SH-SY5Y (cell line): ENCODE data around the gene OSBPL2.

ENCODE experiments used
- GATA2 ChIP-seq: IDR thresholded peaks from 2 replicates; pipeline ENCODE4 v1.6.1; 2011; ENCODE audit warnings: mild to moderate bottlenecking, low read depth, low read length
- GATA3 ChIP-seq: IDR thresholded peaks from 2 replicates; pipeline ENCODE4 v1.6.1; 2011; ENCODE audit warnings: low read depth, mild to moderate bottlenecking, low read length, moderate library complexity

Gene OSBPL2

GRCh38 chr20:62214067-62214466 is 24.3 kb upstream of the OSBPL2 start:
- no peak for TF ChIP-seq GATA3
- TF ChIP-seq GATA2, result no peak

DNA sequence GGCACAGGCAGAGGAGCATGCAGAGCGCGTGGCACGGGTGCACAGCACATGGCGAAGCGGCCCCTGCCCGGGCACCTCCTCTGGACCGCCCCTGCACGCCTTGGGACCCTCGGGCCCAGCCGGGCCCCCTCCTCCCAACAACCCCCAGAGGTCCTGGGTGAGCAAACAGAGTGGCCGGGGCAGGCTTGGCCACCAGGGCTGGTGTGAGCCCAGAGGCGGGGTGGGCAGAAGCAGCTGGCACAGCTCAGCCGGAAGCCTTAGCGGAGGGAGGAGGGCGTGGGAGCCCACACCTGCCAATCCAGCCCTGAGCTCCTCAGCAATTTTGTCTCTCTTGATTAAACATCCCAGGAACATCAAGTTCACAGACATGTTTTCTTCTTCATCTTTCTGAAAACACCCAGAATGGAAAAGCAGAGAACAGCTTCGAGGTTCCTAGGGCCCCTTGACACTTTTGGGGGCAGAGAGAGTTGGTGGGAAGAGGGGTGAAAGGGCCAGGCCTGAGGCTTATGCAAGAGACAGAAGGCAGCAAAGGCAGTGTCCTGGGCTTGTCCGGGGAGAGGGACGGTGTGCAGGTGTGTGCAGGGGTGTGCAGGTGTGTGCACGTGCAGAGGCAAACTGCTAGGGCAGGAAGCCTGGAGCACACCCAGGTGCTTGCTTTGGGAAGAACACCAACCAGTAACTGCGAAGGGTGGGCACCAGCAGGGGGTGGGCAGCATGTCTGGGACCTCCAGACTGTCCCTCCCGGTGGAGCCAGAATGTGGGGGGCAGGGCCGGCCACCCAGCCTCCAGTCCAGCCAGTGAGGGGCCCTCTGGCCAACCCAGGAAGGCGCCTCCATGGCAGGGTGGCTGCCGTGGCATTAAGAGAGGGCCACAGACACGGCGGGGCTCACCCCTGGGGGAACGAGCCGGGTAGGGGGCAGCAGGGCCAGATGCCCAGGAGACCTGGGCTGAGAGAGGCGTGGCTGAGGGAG is 23.0 kb upstream of the OSBPL2 start:
- TF ChIP-seq GATA2 (no peak), GATA3 (no peak)

- TF ChIP-seq GATA3 (no peak), GATA2 (no peak)
Observed at GRCh38 chr20:62215991-62216635, 22.2 kb upstream of the OSBPL2 start.

DNA sequence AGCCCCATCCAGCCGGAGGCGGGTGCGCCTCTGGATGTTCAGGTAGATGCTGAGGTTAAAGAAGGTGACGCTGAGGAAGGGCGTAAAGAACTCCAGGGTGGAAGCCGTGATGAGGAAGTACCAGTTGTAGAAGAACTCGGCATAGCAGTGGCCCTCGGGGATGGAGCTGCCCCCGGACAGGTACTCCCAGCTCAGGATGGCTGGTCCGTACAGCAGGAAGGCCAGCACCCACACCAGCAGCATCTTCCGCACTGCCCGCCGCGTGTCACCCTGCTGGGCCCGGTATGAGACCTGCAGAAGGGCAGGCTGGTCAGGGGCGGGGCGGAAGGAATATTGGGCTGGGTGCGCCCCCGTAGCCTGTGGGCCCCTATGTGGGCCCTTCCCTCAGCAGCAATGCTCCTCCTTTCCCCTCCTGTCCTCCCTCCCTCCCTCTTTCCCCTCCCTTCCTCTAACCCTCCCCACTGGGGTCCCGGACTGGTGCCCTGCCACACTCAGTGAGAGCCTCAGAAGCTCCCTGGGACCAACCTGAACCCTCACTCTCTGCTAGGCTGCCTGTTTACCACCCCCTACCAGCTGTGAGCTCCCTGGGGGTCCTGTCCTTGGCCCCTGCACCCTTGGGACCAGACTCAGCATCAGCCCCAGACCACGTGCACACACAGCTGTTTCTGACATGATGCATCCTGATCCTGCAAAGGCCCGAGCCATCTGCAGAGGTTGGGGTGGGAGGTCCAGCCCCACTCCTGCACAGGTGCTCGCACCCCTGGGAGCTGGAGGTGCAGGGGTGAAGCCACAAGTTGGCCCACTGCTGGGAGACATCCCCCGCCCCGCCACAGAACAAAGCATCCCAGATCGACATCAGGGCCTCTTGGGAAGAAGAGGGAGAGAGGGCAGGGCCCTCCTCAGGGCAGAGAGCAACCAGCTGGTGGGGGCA is 21.4 kb upstream of the OSBPL2 start:
- TF ChIP-seq GATA2 (no peak), GATA3 (no peak)

DNA sequence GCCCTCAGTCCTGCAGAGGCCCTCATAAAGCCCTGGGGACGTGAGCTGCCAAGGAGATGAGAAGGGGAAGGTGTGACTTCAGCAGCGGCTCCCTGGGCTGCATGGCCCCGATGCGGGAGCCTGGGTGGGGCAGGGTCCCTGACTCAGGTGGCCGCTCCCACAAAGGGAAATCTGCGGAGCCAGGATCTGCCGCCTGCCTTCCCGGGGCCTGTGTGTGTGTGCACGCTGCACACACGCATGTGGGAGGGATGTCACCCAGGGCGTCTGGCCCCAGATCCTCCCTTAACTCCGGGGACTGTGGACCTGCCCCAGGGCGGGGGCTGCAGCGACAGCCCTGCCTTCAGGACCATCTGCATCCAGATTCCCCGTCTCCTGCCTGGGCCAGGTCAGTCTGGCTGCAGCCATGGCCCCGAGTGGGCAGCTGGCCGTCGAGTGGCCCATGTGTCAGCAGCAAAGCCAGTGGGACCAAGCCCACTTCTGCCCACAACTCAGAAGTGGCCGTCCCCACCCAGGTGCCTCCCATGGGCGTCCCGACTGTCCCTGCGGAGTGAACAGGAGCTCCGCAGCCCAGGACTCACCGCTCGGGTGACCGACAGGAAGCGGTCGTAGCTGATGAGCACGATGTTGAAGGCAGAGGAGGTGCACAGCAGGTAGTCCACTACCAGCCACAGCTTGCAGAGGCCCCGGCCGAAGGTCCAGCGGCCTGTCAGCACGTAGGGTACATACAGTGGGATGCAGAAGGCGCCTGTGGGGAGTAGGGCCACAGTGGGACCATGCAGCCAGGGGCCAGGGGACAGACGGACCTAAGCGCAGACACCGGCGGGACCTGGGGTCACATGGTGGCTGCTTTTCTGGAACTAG is 20.2 kb upstream of the OSBPL2 start:
- no peak for TF ChIP-seq GATA3
- no peak for TF ChIP-seq GATA2

- TF ChIP-seq GATA2 (no peak), GATA3 (no peak)
Observed at GRCh38 chr20:62219101-62219991, 19.0 kb upstream of the OSBPL2 start.

- TF ChIP-seq GATA3 (no peak), GATA2 (no peak)
Observed at GRCh38 chr20:62219992-62220665, 18.2 kb upstream of the OSBPL2 start, which contains the start of gene HRH3. TSS of gene HRH3 (minus strand) at chr20:62220278. CDS start at chr20:62219970, 308 bp downstream.

GRCh38 chr20:62220666-62221568 is 17.4 kb upstream of the OSBPL2 start:
- TF ChIP-seq GATA3 (no peak), GATA2 (no peak)

GRCh38 chr20:62222266-62222850 is 16.0 kb upstream of the OSBPL2 start:
- TF ChIP-seq GATA3 (no peak), GATA2 (no peak)

DNA sequence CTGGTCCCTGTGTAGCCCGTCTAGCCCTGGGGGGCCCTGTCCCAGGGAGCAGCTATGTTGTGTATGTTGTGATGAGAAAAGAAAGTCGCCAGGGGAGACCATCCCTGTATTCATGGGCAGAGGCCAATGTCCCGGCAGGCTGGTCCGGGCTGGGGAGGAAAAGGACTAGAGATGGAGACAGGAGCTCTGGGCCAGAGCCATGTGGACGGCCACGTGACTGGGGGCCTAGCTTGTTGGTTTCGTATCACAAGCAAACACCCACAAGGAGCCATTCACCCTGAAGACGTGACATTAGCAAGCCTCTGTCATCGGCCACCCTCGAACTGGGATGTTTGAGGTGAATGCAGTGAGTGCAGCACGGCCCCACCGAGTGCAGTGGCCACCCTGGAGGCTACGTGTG is 15.3 kb upstream of the OSBPL2 start:
- TF ChIP-seq GATA3 (no peak), GATA2 (no peak)
